Measurements from ENCODE around the gene AGAP2.
A peak's percentile ranks its signal among the peaks of the same experiment; 100 is the strongest.
"Not testable (repeated sequence)": the region's sequence is repeated elsewhere in the genome, so short reads cannot be mapped to it uniquely, and the experiment has no call there.

The AGAP2 gene

DNA sequence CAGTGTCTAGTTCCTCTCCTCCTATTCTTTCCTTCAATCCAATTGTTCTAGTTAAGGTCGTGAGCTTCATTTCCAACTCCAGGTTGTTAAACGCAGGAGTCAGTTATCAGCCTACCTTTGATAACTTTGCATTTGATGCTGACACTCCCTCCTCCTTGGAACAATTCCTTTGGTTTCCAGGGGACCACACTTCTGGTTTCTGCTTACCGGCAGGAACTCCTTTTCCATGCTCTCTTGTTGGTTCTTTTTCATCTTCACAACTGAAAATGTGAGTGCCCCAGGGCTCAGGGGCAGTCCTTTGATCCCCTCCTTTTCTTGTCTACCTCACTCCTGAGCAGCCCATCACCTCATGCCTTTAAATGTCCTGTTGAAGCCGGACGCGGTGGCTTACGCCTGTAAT, 38.8 kb upstream of the AGAP2 start:
- Histone ChIP-seq H3K4me3 (no peak overlapping the region), H3K27me3 (no peaks in the 10 kb centered on the region), H3K36me3 (peaks cover 0 to 33% (median 0%) of the 10 kb centered on the region in 3 donors), H3K27ac (no peak overlapping the region), H3K4me1 (peaks cover 0 to 15% (median 6%) of the 10 kb centered on the region in 4 donors), H3K9me3 (no peaks in the 10 kb centered on the region)
- DNase-seq: no peak
- TF ChIP-seq, protein P1, sequence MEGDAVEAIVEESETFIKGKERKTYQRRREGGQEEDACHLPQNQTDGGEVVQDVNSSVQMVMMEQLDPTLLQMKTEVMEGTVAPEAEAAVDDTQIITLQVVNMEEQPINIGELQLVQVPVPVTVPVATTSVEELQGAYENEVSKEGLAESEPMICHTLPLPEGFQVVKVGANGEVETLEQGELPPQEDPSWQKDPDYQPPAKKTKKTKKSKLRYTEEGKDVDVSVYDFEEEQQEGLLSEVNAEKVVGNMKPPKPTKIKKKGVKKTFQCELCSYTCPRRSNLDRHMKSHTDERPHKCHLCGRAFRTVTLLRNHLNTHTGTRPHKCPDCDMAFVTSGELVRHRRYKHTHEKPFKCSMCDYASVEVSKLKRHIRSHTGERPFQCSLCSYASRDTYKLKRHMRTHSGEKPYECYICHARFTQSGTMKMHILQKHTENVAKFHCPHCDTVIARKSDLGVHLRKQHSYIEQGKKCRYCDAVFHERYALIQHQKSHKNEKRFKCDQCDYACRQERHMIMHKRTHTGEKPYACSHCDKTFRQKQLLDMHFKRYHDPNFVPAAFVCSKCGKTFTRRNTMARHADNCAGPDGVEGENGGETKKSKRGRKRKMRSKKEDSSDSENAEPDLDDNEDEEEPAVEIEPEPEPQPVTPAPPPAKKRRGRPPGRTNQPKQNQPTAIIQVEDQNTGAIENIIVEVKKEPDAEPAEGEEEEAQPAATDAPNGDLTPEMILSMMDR (IDR thresholded peaks at IDR 0.05): no peak
- intact Hi-C loops (cut with DNase I; ENCODE audit: low total_unique reads): no loop called here

DNA sequence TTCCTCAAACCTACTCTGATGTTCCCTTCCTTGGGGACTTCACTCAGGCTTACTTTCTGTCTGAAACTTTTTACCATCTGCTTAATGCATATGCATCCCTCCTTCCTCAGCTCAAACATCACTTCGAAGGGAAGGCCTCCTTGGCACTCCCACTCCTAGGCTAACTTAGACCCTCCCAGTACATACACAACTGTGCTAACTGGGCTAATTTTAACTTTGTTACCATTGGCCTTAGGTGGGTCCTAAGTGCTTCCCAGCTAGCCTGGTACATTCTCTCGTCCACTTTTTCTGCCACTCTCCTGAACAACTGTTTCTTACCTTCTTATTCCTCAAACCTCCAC, 37.7 kb upstream of the AGAP2 start:
- Histone ChIP-seq H3K27me3 (no peaks in the 10 kb centered on the region), H3K27ac (no peak overlapping the region), H3K4me1 (peaks cover 0 to 14% (median 11%) of the 10 kb centered on the region in 4 donors), H3K36me3 (peaks cover 0 to 32% (median 0%) of the 10 kb centered on the region in 3 donors), H3K4me3 (no peak overlapping the region), H3K9me3 (no peaks in the 10 kb centered on the region)
- intact Hi-C loops (cut with DNase I; ENCODE audit: low total_unique reads): no loop called here
- TF ChIP-seq, protein P1 (IDR thresholded peaks at IDR 0.05): no peak
- no peak for DNase-seq

DNA sequence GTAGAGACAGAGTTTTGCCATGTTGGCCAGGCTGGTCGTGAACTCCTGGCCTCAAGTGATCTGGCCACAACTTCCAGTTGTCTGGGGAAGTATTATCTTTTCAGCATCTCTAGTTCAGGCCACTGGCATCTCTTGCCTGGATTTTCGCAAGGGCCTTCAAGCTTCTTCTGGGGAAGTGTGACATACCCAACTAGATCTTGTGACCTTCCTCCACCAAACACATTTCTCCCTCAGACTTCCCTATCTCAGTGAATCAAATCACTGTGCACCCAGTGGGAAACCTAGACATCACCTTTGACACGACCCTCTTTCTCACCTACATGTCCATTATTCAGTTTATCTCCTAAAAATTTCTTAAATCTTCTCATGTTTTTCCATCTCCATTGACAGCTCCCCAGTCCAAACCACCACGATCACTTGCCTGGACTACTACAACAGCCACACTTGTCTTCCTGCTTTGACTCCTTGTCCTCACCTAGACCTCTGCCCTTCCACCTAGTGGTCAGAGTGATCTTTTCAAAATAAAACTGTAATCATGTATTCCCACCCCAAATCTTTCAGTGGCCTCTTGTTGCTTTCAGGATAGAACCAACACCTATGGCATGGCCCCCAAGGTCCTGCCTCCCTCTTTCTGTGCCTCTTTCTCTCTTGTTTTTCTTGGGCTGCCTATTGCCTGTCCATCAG, 37.2 kb upstream of the AGAP2 start:
- intact Hi-C loops (cut with DNase I; ENCODE audit: low total_unique reads): no loop called here
- no peak overlapping the region for H3K27ac ChIP-seq
- H3K27me3 ChIP-seq: no peaks in the 10 kb centered on the region
- DNase-seq: no peak
- peaks cover 0 to 20% (median 15%) of the 10 kb centered on the region in 4 donors for H3K4me1 ChIP-seq
- no peaks in the 10 kb centered on the region for H3K9me3 ChIP-seq
- TF ChIP-seq, protein P1 (IDR thresholded peaks at IDR 0.05): no peak
- H3K4me3 ChIP-seq: no peak overlapping the region
- H3K36me3 ChIP-seq: peaks cover 0 to 27% (median 0%) of the 10 kb centered on the region in 3 donors

DNA sequence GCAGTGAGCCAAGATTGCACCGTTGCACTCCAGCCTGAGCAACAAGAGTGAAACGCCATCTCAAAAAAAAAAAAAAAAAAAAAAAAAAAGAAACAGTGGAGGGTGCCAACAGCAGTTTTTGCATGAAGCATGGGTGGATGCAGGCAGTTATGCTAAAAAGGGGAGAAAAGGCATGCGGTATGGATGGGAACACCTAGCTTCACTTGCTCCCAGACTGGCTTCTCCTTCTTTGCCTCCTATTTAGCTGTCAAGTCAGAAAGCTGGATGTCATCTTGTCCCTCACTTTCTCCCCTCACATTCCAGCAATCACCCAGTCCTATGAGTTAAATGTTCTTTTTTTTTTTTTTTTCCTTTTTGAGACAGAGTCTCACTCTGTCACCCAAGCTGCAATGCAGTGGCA, 36.5 kb upstream of the AGAP2 start:
- TF ChIP-seq, protein P1 (IDR thresholded peaks at IDR 0.05): no peak
- H3K4me1 ChIP-seq: peaks cover 0 to 21% (median 16%) of the 10 kb centered on the region in 4 donors
- intact Hi-C loops (cut with DNase I; ENCODE audit: low total_unique reads): no loop called here

DNA sequence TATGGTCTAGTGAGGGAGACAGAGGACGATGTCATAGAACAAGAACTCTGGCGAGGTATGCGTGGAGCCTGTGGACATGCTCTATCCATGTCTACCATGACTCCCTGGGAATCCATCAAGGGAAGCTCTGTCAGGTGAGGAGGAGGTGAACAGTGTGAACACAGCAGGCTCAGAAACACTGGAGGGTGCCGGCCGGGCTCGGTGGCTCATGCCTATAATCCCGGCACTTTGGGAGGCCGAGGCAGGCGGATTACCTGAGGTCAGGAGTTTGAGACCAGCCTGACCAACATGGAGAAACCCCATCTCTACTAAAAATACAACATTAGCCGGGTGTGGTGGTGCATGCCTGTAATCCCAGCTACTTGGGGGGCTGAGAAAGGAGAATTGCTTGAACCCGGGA, 36.1 kb upstream of the AGAP2 start:
- intact Hi-C loops (cut with DNase I; ENCODE audit: low total_unique reads); H3K27ac ChIP-seq; H3K27me3 ChIP-seq; H3K9me3 ChIP-seq; H3K4me3 ChIP-seq: not testable (repeated sequence)
- DNase-seq: peak in 1 of 2 donors; percentile 27
- Histone ChIP-seq H3K36me3 (peaks cover 0 to 18% (median under 1%) of the 10 kb centered on the region in 3 donors), H3K4me1 (peaks cover 0 to 21% (median 16%) of the 10 kb centered on the region in 4 donors)

More for the DNA sequence above, 36.5 kb upstream of the AGAP2 start:
- Histone ChIP-seq H3K4me3 (no peak overlapping the region), H3K27me3 (no peaks in the 10 kb centered on the region), H3K27ac (no peak overlapping the region), H3K9me3 (no peaks in the 10 kb centered on the region), H3K36me3 (peaks cover 0 to 20% (median 0%) of the 10 kb centered on the region in 3 donors)
- DNase-seq: no peak

DNA sequence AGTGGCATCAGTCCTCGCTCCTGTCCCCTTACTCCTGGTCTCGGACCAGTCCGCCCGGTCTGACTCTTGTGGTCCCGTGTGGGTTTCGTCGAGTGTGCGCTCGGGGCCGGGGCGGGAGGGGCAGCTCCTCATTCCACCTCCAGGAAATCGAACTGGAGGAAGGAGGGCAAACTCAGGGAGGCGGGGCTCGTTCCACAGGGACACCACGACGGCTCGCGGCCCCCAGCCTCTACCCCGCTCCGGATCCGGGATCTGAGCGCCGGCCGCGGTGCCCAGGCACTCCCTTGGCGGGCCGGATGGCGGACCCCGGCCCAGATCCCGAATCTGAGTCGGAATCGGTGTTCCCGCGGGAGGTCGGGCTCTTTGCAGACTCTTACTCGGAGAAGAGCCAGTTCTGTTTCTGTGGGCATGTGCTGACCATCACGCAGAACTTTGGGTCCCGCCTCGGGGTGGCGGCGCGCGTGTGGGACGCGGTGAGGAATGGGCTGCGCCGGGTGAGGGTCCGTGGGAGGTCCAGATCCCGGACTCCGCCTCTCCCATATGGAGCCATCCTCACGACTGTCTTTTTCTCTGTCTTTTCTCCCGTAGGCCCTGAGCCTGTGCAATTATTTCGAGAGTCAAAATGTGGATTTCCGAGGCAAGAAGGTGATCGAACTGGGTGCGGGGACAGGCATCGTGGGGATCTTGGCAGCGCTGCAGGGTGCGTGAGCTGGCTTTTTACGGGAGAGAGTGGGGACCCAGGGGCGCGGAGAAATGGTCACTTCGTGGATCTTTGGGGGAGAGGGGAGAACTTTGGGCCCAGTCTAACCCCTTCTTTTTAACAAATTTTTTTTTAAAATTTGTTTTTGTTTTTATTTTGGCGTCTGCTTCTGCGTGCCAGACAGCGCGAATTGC, 34.1 kb upstream of the AGAP2 start, which contains the start of gene EEF1AKMT3:
Gene EEF1AKMT3, plus strand, starts transcription at position 186 of the 894 bp plus-strand sequence. Its CDS starts 111 bp downstream, at position 297.
- Histone ChIP-seq H3K9me3 (no peaks in the 10 kb centered on the region), H3K4me1 (peaks cover 0 to 21% (median 16%) of the 10 kb centered on the region in 4 donors), H3K4me3 (peak within 1 kb of the TSS; percentile 68 to 90), H3K27ac (peak within 1 kb of the TSS; percentile 91 to 92), H3K27me3 (no peaks in the 10 kb centered on the region), H3K36me3 (peaks cover 0 to 34% (median 12%) of the 10 kb centered on the region in 3 donors)
- intact Hi-C loops (cut with DNase I; ENCODE audit: low total_unique reads): no loop called here
- DNase-seq: peak; percentile 72 to 86
- TF ChIP-seq, protein P1 (IDR thresholded peaks at IDR 0.05): peak in 1 of 2 experiments; percentile 12

Data from tibial artery (tissue), 4 donors.